RCC 7860 (cell line): ENCODE measurements around the gene TFEB.

ENCODE experiments used
- DNase-seq: peaks from one replicate; pipeline ENCODE4 v3.0.0-alpha.2; 2015; ENCODE audit warnings: low spot score
- FAIRE-seq: peaks from 2 replicates; lab custom pipeline; 2012; peaks lifted over from hg19 to GRCh38; lab: Jason Lieb, UNC

The TFEB gene

DNA sequence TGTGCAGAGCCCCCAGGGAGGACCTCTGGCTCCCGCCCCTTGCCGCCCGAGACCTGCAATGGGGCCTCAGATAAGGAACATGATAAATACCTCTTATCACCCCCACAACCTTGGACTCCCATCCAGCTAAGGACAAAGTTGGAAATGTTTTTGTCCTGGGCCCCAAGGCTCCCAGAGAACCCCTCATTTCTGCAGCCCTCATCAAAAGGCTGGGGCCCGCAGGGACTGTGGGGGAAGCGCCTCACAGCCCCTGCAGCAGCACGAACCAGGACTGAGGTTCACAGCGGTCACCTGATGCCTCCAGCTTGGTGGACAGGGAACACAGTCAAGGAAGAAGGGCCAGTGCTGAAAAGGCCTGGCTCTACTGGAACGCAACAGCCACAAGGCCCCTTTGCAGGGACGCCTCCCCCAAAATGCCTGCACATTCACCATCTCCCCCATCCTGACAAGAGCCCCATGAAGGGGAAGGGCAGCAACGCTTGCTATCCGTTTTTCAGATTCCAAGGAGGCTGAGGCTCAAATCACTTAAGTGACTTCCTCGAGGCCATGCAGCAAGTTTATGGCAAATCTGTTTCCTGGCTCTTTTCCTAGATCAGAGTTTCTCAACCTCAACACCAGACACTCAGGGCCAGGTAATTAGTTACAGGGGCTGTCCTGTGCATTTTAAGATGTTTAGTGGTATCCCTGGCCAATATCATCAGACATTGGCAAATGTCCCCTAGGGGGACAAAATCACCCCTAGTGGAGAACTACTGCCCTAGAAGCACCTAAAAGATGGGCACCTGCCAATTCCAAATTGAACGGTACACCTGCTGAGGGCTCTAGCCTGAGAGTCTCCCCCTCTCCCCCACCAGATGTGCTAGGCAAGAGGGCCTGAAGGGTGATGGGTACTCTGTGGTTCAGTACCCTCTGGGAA lies 10.6 kb downstream of the TFEB start:
- no peak for DNase-seq
- no peak for FAIRE-seq

DNA sequence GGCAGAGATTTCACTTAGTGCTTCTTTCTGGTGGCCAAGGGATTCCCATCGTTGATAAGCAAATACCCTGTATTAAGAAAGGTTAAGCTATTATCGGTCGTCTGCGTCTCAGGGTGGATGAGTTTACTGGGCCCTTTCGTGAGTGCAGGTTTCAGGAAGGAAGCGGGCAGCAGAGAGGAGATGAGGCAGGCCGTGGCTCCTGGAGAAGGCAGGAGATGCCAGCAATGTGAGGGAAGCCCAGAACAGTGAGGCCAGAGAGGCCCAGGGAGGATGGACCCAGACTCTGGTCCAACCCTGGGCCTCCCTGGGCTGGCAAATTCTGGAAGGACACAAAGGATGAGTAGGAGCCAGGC lies 11.2 kb downstream of the TFEB start:
- no peak for FAIRE-seq
- no peak for DNase-seq

DNA sequence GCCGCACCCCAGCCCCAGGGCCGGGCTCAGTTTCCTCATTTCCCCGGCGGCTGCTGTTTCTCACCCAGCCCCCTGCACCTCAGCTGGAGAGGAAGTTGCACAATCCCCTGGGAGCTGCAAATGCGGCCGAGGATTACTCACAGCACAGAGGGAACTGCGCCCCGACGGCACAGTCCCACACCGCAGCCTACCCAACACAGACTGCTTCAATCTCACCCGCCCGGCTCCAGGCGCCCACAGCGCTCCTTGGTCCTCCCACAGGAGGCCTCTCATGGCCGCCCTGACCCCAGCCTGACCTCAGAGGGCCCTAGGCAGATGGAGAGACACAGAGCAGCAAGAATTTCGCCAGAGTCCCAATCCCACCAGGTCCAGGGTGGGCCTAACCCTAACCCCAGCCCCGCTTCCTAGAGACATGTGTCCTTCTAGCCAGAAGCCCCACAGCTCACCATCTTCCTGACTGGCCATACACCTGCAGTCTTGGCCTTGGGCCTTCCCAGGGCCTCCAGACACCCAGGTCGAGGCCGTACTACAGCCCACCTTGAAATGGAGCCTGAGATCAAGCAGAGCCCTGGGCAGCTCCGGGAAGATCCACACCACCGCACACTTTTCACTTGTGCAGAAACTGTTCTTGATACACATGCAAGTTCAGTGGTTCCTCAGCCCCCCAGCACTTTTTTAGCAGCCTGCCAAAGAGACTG lies 11.7 kb downstream of the TFEB start:
- FAIRE-seq = no peak

DNA sequence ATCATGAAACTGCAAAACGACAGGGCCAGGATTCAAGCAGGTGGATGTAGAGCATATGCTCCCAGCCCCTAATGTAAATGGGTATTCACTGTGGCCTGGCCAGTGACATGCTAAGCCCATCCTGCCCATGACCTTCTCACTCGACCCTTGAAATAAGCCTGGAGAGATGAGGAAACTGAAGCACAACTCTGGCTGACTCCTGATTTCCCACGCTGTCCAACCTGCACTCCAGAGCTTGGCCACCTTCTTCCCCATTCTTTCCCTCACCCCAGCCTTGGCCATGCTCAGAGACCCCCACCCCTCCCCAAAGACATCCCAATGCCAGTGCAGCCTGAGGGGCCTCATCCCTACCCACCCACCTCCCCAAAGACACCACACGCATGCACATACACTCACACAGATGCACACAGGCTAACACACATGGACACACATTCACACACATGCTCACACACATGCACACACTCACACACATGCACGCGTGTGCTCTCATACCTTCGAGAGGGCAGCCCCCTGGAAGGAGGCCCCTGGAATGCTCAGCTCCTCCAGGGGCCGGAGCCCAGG lies 12.4 kb downstream of the TFEB start:
- no peak for FAIRE-seq

More for the DNA sequence above, 11.7 kb downstream of the TFEB start:
- DNase-seq = peak; percentile 64

DNA sequence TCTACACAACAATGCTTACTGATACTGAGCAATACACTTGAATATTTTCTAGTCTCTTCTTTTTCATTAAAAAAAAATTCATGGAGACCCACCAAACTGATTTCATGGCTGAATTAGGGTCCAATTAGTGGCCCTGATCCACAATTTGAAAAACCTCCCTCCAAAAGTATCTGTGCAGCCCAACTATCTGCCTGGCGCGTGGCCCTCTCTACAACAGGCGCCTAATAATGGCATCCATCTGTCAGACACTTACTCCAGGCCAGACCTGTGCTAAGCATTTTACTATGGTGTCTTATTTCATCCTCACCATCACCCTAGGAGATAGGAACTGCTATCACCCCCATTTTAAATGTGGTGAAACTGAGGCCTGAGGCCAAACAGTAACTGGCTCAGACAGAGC lies 14.0 kb downstream of the TFEB start:
- FAIRE-seq (no peak), DNase-seq (no peak)

More for the DNA sequence above, 12.4 kb downstream of the TFEB start:
- no peak for DNase-seq

DNA sequence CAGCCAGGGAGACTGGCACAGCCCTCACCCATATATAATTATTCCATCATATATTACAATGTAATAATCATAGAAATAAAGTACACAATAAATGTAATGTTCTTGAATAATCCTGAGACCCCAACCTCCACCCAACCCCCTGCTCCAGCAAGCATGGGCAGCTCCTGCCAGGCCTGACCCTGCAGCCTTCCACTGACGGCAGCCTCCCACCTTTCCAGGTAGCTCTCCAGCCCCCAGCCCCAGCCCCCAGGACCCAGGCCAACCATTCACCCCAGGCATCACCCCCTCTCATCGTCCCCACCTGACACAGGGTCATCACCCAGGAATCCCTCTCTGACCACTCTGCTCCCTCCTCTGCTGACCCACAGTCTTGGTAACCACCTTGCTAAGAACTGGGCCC lies 14.6 kb downstream of the TFEB start:
- DNase-seq (no peak), FAIRE-seq (no peak)

DNA sequence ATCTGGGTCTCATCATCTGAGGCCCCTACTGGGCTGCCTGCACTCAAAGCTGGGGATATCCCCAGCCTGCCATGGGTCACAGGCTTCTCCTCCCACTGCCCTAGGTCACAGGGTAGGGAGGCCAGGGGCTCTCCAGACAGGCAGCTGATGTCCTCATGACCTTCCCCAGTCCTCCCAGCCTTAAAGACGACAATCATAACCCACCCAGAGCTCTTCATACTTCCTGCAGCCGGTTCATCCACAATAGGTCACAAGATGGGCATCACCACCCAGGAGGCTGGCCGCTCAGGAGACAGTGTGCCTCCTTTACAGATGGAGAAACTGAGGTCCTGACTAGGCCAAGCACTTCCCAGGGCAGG lies 15.2 kb downstream of the TFEB start:
- no peak for FAIRE-seq
- no peak for DNase-seq

DNA sequence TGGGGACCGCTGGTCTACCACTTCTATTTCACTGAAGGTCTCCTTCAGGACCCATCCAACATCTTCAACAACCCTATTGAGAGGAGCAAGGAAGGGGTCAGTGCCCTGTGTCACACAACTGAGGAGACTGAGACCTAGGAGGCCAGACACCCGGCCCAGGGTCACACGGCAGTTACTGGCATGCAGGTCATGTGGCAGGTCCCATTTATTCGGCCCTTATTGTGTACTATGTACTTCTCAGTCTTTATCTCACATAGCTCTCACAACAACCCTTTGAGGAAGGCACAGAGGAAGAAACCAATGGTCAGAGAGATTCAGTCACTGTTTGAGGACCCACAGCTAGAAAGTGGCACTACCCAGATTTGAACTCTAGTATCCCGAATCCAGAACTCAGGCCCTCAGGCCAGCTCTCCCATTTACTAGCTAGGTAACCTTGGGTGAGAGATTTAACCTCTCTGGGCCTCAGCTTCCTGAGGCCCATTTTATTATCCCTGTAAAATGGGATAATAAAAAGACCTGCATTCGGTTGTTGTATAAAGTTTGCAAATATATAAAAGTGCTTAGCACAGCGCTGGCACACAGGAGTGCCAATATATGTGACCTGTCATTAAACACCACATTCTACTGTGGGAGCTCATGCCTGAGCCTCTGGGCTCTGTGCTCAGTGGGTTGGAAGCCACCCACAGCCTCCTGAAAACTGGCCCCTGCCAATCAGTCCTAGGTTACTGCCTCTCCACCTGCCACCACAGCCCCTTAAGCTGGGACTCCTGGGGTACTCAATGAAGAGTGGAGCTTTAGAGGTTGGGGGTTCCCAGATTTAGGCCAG lies 15.8 kb downstream of the TFEB start:
- DNase-seq = no peak
- no peak for FAIRE-seq

DNA sequence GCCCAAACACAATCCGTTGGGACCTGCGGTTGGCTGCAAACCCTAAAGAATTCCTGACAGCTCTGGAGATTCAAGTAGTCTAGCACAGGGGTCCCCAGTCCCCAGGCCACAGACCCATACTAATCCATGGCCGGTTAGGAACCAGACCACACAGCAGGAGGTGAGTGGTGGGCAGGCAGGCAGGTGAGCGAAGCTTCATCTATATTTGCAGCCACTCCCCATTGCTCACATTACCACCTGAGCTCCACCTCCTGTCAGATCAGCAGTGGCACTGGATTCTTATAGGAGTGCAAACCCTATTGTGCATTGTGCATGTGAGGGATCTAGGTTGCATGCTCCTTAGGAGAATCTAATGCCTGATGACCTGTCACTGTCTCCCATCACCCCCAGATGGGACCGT lies 16.6 kb downstream of the TFEB start:
- FAIRE-seq = no peak
- no peak for DNase-seq

DNA sequence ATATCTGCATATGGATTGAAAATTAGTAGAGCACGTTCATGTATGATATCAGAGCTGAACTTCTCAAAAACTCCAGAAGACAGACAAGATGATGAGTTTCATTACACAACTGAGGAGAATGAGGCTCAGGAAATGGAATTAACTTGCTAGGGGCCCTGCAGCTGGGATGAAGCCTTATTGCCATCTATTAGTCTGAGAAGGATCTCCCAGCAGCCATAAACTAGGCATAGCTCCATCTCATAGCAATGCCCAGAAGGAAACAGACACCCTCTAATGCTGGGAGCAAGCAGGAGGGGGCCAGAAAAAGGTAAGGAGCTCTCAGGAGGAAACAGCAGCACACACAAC lies 18.0 kb downstream of the TFEB start:
- FAIRE-seq (no peak), DNase-seq (no peak)

DNA sequence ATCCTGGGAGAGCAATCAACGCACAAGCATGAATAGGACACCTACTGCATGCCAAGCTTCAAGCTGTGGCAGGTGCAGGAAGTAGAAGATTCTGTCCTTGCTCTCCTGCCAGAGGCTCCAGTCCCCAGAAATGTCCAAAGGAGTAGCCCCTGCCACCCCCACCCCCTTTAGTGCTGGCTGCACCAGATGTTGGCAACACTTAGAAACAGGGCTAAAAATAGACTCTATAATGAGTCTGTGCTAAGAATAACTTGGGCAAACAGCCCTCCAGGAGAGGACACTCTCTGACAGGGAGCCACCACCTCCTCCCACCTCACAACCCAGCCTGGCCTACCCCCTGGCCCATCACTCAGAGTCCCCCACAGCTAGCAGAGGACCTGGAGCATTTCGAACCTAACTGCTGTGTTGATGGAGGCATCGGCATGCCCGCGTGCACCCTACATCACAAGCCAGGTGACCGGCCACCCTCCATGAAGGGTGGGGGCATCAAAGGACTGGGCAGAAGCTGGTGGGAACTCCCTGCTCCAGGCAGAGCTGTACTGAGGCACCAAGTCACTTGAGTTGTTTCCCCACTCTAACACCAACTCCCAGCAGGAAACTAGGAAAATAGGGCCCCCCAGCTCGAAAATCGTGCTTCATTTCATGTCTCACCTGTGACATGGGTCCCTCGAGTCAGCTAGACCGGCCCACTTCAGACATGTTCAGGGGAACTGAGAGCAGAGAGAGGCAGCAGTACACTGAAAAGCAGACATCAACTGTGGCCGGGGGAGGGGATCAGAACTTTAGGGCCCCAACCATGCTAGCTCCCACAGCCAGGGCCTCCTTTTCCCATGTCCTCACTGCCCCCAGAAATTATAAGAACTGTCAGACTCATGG lies 18.7 kb downstream of the TFEB start:
- FAIRE-seq (no peak), DNase-seq (no peak)

DNA sequence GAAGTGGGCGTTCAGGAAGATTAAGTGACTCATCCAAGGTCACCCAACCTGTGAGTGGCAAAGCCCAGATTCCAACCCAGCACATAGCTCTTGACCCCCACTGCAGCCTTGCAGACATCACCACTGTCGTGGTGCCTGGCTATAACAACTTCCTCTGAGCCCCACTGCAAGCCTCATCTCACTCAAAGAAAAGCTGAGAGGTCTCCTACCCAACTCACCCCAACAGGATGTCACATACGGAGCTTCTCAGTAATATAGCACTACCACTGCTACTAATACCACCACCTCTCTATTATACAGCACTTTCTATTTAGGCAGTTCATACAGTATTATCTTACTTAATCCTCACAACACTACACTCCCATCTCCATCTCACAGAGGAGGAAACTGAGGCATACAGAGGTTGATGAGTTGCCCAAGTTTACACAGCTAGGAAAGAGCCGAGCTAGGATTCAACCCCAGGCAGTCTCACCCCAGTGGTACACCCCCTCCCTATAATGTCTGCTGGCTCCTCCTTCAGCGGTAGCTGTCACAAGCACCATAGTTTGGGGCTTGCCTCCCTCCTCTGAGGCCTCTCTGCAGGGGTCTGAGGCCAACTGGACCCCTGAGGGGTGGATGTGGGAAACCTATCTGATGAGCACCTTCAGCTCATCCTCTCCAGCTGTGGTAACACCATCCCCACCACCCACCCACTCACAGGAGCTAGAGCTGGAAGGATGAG lies 19.5 kb downstream of the TFEB start:
- FAIRE-seq = no peak
- DNase-seq = peak; percentile 31

DNA sequence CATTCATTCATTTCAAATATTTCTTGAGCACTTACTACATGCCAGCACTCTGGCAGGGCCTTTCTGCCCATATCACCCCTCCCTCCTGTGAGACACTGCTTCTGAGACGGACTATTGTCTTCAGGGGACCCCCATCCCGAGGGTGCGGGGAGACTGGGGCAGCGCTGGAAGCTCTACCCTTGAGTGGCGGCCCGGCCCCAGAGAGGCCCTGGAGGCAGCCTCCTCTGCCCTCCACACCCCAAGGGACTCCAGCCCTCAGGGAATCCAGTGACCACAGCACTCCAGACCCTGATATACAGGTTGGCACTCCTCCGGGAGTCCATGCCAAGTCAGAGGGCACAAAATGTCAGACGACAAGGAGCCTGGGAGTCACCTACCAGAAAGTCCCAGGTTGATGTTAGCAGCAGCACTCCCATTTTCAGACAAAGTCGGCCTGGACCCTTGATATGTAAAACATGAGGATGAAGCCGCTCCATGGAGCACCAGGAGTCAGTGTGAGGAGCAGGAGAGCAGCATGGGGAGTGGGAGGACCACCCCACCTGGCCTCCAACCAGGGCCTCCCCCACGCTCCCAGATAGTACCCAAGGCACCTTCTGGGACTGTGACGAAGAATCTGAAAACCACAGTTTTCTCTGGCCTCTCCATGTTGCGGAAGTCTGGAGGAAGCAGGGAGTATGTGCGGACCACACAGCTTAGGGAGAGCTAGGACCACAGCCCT lies 20.7 kb downstream of the TFEB start:
- DNase-seq = no peak
- no peak for FAIRE-seq

DNA sequence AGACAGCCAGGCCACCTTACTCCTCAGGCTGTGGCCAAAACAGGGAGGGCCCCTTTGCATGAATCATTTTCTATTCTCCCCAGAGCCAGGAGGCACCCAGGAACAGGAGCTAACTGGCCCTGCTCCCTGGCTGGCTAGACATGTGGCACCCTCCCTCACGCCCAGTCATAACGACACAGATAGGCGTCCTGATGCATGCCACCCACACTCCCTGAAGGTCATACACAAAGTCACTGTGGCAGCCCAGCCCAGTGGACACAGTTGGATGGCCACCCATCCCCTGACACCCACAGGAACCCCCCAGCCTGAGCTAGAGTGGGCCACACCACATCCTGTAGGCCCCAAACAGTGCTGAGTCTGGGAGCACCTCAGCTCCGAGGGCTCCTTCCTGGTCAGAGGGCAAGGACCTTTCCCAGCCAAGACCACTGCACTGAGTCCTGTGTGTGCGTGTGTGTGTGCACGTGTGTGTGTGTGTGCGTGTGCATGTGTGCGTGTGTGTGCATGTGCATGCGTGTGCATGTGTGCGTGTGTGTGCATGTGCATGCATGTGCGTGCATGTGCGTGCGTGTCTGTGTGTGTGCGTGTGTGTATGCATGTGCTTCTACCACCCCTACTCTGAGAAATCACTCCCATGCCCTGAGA lies 21.6 kb downstream of the TFEB start:
- DNase-seq = no peak

DNA sequence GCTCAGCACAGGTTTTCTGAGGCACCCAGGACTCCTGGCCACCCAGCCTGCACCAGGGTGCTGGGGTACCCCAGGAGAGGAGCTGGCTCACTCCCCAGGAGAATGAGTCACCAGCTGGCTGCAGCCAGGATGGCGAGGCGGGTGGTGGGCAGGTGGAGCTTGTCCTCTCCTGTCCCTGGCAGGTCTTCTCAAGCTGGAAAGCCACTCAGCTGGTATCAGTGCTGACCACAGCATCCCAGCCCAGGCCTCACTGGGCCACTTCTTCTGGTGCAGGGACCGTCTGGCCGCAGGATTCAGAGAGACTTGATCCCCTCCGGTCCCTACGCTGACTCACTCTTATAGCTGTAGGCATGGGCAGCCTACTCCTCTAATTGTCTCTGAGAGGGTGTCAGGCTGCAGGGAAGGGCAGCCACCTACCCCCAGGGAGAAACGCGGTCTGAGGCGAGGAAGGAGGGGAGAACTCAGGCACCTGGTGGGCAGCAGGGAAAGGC lies 22.2 kb downstream of the TFEB start:
- FAIRE-seq = peak; percentile 74
- peak; percentile 76 for DNase-seq

More for the DNA sequence above, 21.6 kb downstream of the TFEB start:
- FAIRE-seq = no peak

DNA sequence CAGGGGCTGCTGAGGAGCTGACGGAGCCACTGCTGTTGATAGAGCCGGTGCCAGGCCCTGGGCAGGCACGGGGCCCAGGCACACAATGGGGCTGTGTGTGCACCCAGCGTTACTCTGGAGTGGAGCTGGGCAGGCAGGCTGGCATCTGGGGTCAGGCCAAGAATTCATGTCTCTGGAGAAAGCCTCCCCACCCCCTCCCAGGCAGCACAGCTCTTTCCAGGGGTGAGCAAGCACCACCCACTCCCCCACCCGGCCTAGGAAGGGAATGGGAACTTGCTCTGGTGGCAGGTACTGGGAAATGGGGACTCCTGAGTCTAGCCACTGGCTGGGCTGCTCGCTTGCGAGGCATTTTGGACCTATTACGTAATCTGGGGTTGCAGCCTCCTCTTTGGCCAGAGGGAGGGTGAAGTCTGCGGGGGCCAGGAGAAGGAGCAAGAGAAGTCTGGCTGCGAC lies 22.7 kb downstream of the TFEB start:
- peak; percentile 32 for DNase-seq
- FAIRE-seq = no peak

DNA sequence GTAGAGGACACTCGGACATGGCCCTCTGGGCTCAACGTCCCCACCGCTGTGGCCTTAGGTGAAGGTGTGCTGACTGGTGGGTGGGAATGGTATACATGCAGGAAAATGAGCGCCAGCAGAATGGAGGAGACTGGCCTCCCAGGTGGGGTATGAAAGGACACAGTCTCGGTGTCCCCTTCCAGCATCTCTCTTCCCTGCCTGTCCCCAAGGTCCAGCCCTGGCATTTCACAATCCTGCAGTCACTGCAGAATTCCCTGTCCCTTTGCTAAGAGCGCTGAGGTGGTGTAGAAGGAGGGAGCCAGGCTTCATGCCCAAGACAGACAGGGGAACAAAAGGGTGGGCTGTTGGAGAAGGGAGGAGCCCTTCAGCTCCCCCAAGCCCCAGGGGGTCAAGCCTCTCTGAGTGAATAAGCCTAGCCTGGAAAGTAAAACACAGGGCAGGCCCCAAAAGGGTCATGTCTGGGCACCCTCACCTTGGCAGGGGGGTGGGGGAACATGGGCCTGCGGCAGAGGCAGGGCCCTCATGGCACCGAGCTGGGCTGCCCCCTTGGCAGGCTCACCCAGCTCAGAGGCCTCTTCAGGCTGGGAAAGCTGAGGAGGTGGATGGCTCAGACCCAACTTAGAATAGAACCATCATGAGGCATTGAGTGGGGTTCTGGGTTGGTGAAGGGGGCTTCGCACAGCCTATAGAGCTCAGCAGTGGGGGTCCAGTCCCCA lies 23.9 kb downstream of the TFEB start:
- FAIRE-seq = no peak

DNA sequence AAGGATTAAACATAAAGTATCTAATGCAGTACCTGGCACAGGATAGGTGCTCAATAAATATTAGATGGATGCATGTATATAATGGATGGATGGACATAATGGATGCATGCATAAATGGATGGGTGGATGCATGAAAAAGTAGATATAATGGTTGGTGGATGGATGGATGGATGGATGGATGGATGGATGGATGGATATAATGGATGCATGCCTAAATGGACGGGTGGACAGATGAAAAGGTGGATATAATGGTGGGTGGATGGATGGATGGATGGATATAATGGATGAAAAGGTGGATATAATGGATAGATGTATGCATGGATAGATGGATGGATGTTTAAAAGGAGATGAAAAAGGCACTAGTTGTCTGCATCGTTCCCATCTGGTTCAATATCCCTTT lies 26.0 kb downstream of the TFEB start:
- DNase-seq = no peak
- no peak for FAIRE-seq

More for the DNA sequence above, 23.9 kb downstream of the TFEB start:
- DNase-seq = no peak
